Liver (tissue), 9 donors: ENCODE results near the gene HLA-DQB1. TPM values are rescaled to one million over a fixed set of nuclear protein-coding genes. Genes with fewer than 3 reads are reported as not detected.
A peak's percentile ranks its signal among the peaks of the same experiment; 100 is the strongest.

Source experiments
- DNase-seq: peaks from one replicate; pipeline ENCODE4 v3.0.0-alpha.2; 2017; ENCODE audit warnings: low spot score
- H3K27ac ChIP-seq, 2 donors: one replicate each; pipeline ENCODE4 v1.7.0; 2013; ENCODE audit warnings: inconsistent platforms in 2 of 2, low read length in 2 of 2, control low read depth in 1 of 2, low read depth in 1 of 2, mild to moderate bottlenecking in 1 of 2
- H3K27me3 ChIP-seq, 4 donors: one replicate each; pipeline versions ENCODE4 v1.6.1 to v1.7.0; 2013; ENCODE audit warnings: low read length in 3 of 4, inconsistent platforms in 1 of 4, mild to moderate bottlenecking in 1 of 4, moderate library complexity in 1 of 4; ENCODE audit not compliant: control insufficient read depth in 4 of 4, insufficient read depth in 4 of 4
- H3K36me3 ChIP-seq, 4 donors: one replicate each; pipeline versions ENCODE4 v1.6.1 to v1.7.0; 2013; ENCODE audit warnings: low read length in 3 of 4, mild to moderate bottlenecking in 3 of 4, low read depth in 1 of 4, moderate library complexity in 1 of 4; ENCODE audit not compliant: control insufficient read depth in 4 of 4, insufficient read depth in 3 of 4
- H3K4me1 ChIP-seq, 4 donors: one replicate each; pipeline versions ENCODE4 v1.6.1 to v1.7.0; 2013; ENCODE audit warnings: low read length in 3 of 4, mild to moderate bottlenecking in 3 of 4, moderate library complexity in 1 of 4; ENCODE audit not compliant: control insufficient read depth in 4 of 4, insufficient read depth in 4 of 4
- H3K4me3 ChIP-seq, 3 donors: one replicate each; pipeline versions ENCODE4 v1.6.1 to v1.7.0; 2013; ENCODE audit warnings: low read length in 3 of 3, control low read depth in 1 of 3, low read depth in 1 of 3, mild to moderate bottlenecking in 1 of 3
- H3K9ac ChIP-seq, 2 donors: one replicate each; pipeline ENCODE4 v1.7.0; 2013; ENCODE audit warnings: low read length in 2 of 2, mild to moderate bottlenecking in 2 of 2, moderate library complexity in 2 of 2, control low read depth in 1 of 2, low read depth in 1 of 2
- H3K9me3 ChIP-seq, 4 donors: one replicate each; pipeline versions ENCODE4 v1.6.1 to v1.7.0; 2013; ENCODE audit warnings: low read length in 3 of 4; ENCODE audit not compliant: control insufficient read depth in 4 of 4
- EGR1 ChIP-seq, 2 donors: IDR thresholded peaks; 2 replicates each; pipeline ENCODE4 v1.6.1; 2016 to 2018; ENCODE audit warnings: antibody characterized with exemption in 2 of 2, low read depth in 2 of 2
- FOXA1 ChIP-seq: IDR thresholded peaks from 2 replicates; pipeline ENCODE4 v1.6.1; 2016; ENCODE audit warnings: antibody characterized with exemption
- GABPA ChIP-seq, 2 donors: IDR thresholded peaks in 1 of 2; conservative IDR thresholded peaks in 1 of 2; 2 replicates each; pipeline ENCODE4 v1.6.1; 2016; ENCODE audit warnings: antibody characterized with exemption in 2 of 2, mild to moderate bottlenecking in 1 of 2, moderate library complexity in 1 of 2
- HNF4A ChIP-seq, 2 donors: conservative IDR thresholded peaks; 2 replicates each; pipeline ENCODE4 v1.6.1; 2016; ENCODE audit warnings: antibody characterized with exemption in 2 of 2, mild to moderate bottlenecking in 2 of 2
- HNF4G ChIP-seq: IDR thresholded peaks from 2 replicates; pipeline ENCODE4 v1.6.1; 2016; ENCODE audit warnings: antibody characterized with exemption
- JUND ChIP-seq, 2 donors: IDR thresholded peaks; 2 replicates each; pipeline ENCODE4 v1.6.1; 2016; ENCODE audit warnings: antibody characterized with exemption in 2 of 2
- NR2F2 ChIP-seq: IDR thresholded peaks from 2 replicates; pipeline ENCODE4 v1.6.1; 2016; ENCODE audit warnings: antibody characterized with exemption
- SP1 ChIP-seq: IDR thresholded peaks from 2 replicates; pipeline ENCODE4 v1.6.1; 2018; ENCODE audit warnings: antibody characterized with exemption, mild to moderate bottlenecking
- TAF1 ChIP-seq: conservative IDR thresholded peaks from 2 replicates; pipeline ENCODE4 v1.6.1; 2016; ENCODE audit warnings: antibody characterized with exemption, mild to moderate bottlenecking
- YY1 ChIP-seq: IDR thresholded peaks from 2 replicates; pipeline ENCODE4 v1.6.1; 2016; ENCODE audit warnings: antibody characterized with exemption, mild to moderate bottlenecking
- WGBS: extraction: QIAGEN DNeasy Blood & Tissue Kit; methylation state at CpG from one replicate; pipeline ENCODE4 v1.1.7; 2013; 5-methylcytosine and 5-hydroxymethylcytosine counted together
- polyA plus RNA-seq, 2 donors: library from polyadenylated mRNA; stranded (reverse) in 1 of 2; unstranded in 1 of 2; fragments of 200-250 nt in 1 of 2; fragments of >200 nt in 1 of 2; fragmentation: Nextera tagmentation in 1 of 2; extraction: Ambion mirVana in 1 of 2; gene quantifications; one replicate each; pipeline versions ENCODE4 v1.2.1 to v1.2.3, GENCODE V29; 2013 to 2015
- total RNA-seq, 2 donors: library from RNA; depleted of rRNA; stranded (reverse); fragments of >200 nt; gene quantifications; one replicate each; pipeline ENCODE4 v1.2.3, GENCODE V29; 2014
- TF ChIP-seq, protein P1 (sequence below): IDR thresholded peaks from 2 replicates; pipeline ENCODE4 v1.6.1; 2016; ENCODE audit warnings: antibody characterized with exemption
- TF ChIP-seq, protein P2 (sequence below): IDR thresholded peaks from 2 replicates; pipeline ENCODE4 v1.6.1; 2016; ENCODE audit warnings: antibody characterized with exemption
- TF ChIP-seq, protein P3 (sequence below): IDR thresholded peaks from 2 replicates; pipeline ENCODE4 v1.6.1; 2016; ENCODE audit warnings: antibody characterized with exemption
- TF ChIP-seq, protein P4 (sequence below): fragments of 150-350 bp; IDR thresholded peaks from 2 replicates; pipeline ENCODE4 v1.5.1; 2017; ENCODE audit warnings: improper control_type of control experiment, low read depth, low read length; ENCODE audit not compliant: missing input control
- donor health status: healthy.
- donor health status: healthy.
- donor health status: healthy.
- donor health status: healthy.
- donor health status: healthy.

The HLA-DQB1 gene
- total and polyA plus RNA-seq, 4 donors, result 1.9 to 12.4 (median 7.3) TPM

DNA sequence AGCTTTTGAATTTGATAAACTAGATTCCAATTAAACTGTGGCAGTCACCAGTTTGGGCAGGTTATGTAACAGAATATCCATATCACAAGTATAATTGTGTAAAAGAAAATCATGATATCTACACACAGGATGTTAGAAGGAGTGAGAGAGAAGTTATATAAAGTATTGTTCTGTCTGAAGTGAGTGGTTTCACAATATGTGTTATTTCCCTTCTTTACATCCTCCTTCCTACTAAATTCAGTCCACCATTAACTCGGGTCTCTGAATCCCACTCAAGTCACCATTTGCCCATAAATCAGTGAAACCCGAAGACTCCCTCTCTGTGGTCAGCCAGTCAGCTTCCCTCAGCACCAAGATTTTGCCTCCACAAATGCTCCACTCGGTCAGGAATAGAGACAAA, 796 bp downstream of the HLA-DQB1 start:
- H3K4me3 ChIP-seq, result no peak overlapping the region
- TF ChIP-seq EGR1 (IDR thresholded peaks at IDR 0.05; ENCODE audit: low read depth in 2 of 2), result no peak
- no peaks in the 10 kb centered on the region for H3K36me3 ChIP-seq
- H3K27ac ChIP-seq, result peak overlapping the region; percentile 25 to 63
- WGBS, result 24% methylated on average over 3 of the region's 3 CpGs
- H3K4me1 ChIP-seq, result no peaks in the 10 kb centered on the region
- DNase-seq, result no peak
- H3K27me3 ChIP-seq, result no peaks in the 10 kb centered on the region
- no peaks in the 10 kb centered on the region for H3K9me3 ChIP-seq
- peak overlapping the region in 1 of 2 donors; percentile 81 for H3K9ac ChIP-seq

DNA sequence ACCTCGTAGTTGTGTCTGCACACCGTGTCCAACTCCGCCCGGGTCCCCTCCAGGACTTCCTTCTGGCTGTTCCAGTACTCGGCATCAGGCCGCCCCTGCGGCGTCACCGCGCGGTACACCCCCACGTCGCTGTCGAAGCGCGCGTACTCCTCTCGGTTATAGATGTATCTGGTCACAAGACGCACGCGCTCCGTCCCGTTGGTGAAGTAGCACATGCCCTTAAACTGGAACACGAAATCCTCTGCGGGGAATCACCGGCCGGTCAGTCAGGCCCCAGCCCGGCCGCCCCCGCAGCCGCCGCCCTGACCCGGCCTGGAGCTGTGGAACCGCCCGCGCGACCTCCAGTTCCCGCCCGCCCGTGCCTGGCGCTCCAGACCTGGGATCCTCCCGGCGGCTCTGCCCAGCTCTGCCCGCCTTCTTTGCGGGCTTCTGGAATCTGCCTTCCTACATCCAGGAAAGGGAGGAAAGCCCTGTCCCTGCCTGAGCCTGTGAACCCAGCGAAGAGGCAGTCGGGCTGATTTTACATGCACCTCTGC, 1.6 kb downstream of the HLA-DQB1 start:
- DNase-seq, result no peak
- no peaks in the 10 kb centered on the region for H3K27me3 ChIP-seq
- TF ChIP-seq, protein P1, sequence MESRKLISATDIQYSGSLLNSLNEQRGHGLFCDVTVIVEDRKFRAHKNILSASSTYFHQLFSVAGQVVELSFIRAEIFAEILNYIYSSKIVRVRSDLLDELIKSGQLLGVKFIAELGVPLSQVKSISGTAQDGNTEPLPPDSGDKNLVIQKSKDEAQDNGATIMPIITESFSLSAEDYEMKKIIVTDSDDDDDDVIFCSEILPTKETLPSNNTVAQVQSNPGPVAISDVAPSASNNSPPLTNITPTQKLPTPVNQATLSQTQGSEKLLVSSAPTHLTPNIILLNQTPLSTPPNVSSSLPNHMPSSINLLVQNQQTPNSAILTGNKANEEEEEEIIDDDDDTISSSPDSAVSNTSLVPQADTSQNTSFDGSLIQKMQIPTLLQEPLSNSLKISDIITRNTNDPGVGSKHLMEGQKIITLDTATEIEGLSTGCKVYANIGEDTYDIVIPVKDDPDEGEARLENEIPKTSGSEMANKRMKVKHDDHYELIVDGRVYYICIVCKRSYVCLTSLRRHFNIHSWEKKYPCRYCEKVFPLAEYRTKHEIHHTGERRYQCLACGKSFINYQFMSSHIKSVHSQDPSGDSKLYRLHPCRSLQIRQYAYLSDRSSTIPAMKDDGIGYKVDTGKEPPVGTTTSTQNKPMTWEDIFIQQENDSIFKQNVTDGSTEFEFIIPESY, result no peak
- TF ChIP-seq SP1 (no peak), TAF1 (no peak), EGR1 (IDR thresholded peaks at IDR 0.05; ENCODE audit: low read depth in 2 of 2) (no peak), YY1 (no peak), HNF4A (conservative IDR thresholded peaks at IDR 0.05) (no peak), NR2F2 (no peak), HNF4G (no peak), GABPA (IDR thresholded peaks at IDR 0.05 in 1 of 2, conservative IDR thresholded peaks at IDR 0.05 in 1 of 2) (no peak), FOXA1 (no peak)
- TF ChIP-seq, protein P2, sequence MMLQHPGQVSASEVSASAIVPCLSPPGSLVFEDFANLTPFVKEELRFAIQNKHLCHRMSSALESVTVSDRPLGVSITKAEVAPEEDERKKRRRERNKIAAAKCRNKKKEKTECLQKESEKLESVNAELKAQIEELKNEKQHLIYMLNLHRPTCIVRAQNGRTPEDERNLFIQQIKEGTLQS, result no peak
- TF ChIP-seq, protein P3, sequence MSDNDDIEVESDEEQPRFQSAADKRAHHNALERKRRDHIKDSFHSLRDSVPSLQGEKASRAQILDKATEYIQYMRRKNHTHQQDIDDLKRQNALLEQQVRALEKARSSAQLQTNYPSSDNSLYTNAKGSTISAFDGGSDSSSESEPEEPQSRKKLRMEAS, result no peak
- TF ChIP-seq, protein P4, sequence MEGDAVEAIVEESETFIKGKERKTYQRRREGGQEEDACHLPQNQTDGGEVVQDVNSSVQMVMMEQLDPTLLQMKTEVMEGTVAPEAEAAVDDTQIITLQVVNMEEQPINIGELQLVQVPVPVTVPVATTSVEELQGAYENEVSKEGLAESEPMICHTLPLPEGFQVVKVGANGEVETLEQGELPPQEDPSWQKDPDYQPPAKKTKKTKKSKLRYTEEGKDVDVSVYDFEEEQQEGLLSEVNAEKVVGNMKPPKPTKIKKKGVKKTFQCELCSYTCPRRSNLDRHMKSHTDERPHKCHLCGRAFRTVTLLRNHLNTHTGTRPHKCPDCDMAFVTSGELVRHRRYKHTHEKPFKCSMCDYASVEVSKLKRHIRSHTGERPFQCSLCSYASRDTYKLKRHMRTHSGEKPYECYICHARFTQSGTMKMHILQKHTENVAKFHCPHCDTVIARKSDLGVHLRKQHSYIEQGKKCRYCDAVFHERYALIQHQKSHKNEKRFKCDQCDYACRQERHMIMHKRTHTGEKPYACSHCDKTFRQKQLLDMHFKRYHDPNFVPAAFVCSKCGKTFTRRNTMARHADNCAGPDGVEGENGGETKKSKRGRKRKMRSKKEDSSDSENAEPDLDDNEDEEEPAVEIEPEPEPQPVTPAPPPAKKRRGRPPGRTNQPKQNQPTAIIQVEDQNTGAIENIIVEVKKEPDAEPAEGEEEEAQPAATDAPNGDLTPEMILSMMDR, result no peak
- WGBS, result 4% methylated on average over 46 of the region's 47 CpGs
- no peaks in the 10 kb centered on the region for H3K36me3 ChIP-seq
- H3K9me3 ChIP-seq, result no peaks in the 10 kb centered on the region
- H3K27ac ChIP-seq, result no peak overlapping the region
- no peak overlapping the region for H3K9ac ChIP-seq
- H3K4me1 ChIP-seq, result no peaks in the 10 kb centered on the region
- no peak overlapping the region for H3K4me3 ChIP-seq

DNA sequence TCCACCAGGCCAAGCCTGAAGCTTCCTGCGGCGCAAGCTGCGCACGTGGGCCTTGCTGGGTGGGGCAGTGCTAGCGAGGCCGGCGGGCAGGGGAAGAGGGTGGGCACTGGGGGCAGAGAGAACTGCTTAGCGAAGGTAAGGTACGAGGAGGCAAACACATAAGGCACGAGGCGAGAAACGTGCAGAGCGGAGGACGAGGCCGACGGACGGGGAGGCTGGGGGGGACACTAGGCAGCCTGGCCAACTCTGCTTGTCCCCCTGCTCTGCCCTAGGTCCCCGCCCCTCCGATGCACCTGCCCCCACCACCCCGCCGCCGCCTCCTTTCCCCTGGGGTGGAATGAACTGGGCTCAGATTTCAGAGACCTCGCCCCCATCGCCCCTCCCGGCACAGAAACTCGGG, 2.1 kb downstream of the HLA-DQB1 start:
- Histone ChIP-seq H3K27me3 (no peaks in the 10 kb centered on the region), H3K9me3 (no peaks in the 10 kb centered on the region), H3K4me3 (no peak overlapping the region), H3K36me3 (no peaks in the 10 kb centered on the region), H3K4me1 (no peaks in the 10 kb centered on the region), H3K9ac (no peak overlapping the region), H3K27ac (no peak overlapping the region)
- no peak for DNase-seq
- WGBS, result 36% methylated on average over 23 of the region's 26 CpGs
- TF ChIP-seq, protein P3, result no peak
- no peak for TF ChIP-seq JUND (IDR thresholded peaks at IDR 0.05)
- TF ChIP-seq, protein P4, result no peak
- TF ChIP-seq NR2F2, result no peak
- TF ChIP-seq, protein P1, result no peak
- TF ChIP-seq GABPA (IDR thresholded peaks at IDR 0.05 in 1 of 2, conservative IDR thresholded peaks at IDR 0.05 in 1 of 2), result no peak
